CD4-positive, alpha-beta T cell (primary cell): Measurements from ENCODE around the gene RIOX2. TPM values are rescaled to one million over a fixed set of nuclear protein-coding genes. Genes with fewer than 3 reads are reported as not detected.

Experiments used
- ATAC-seq: fragments of 200-7000 bp; cut with Tn5 transposase; one replicate; pipeline ENCODE4 v1.10.0; 2022; ENCODE audit warnings: mild to moderate bottlenecking; ENCODE audit not compliant: poor library complexity
- CTCF ChIA-PET: fragments of 350-600 bp; sonication (Branson Sonifier 250); formaldehyde crosslinking; loops from one replicate; lab custom pipeline; 2021; ENCODE audit warnings: antibody characterized with exemption, inconsistent platforms; lab: Charles Lee
- POLR2A ChIA-PET: fragments of 350-600 bp; sonication (Branson Sonifier 250); formaldehyde crosslinking; loops from one replicate; lab custom pipeline; 2021; ENCODE audit warnings: antibody characterized with exemption, inconsistent platforms; lab: Charles Lee
- DNase-seq, 14 experiments: peaks; one replicate each; pipeline ENCODE4 v3.0.0-alpha.2; 2013 to 2020; ENCODE audit warnings: mixed read lengths in 2 of 14
- H3K27ac ChIP-seq, 2 donors: one replicate each; pipeline versions ENCODE4 v1.5.1 to v1.7.0; 2013; ENCODE audit warnings: low read length in 2 of 2, low read depth in 1 of 2, mild to moderate bottlenecking in 1 of 2
- H3K27me3 ChIP-seq, 2 experiments: 1 replicate in 1 of 2; 2 replicates in 1 of 2; pipeline versions ENCODE4 v1.6.1 to v1.7.0; 2013; ENCODE audit warnings: low read length in 2 of 2, control low read depth in 1 of 2, mild to moderate bottlenecking in 1 of 2, moderate library complexity in 1 of 2; ENCODE audit not compliant: insufficient read depth in 2 of 2, control insufficient read depth in 1 of 2
- H3K36me3 ChIP-seq: one replicate; pipeline ENCODE4 v1.6.1; 2013; ENCODE audit warnings: low read length, control low read depth; ENCODE audit not compliant: insufficient read depth
- H3K4me1 ChIP-seq: one replicate; pipeline ENCODE4 v1.6.1; 2013; ENCODE audit warnings: low read length, control low read depth; ENCODE audit not compliant: insufficient read depth
- H3K4me3 ChIP-seq: one replicate; pipeline ENCODE4 v1.5.1; 2013; ENCODE audit warnings: mild to moderate bottlenecking, low read length, moderate library complexity
- H3K9me3 ChIP-seq, 2 experiments: 1 replicate in 1 of 2; 2 replicates in 1 of 2; pipeline versions ENCODE4 v1.6.1 to v1.7.0; 2013; ENCODE audit warnings: low read length in 2 of 2, mild to moderate bottlenecking in 2 of 2, control low read depth in 1 of 2, moderate library complexity in 1 of 2; ENCODE audit not compliant: control insufficient read depth in 1 of 2, insufficient read depth in 1 of 2
- H3K27ac Mint-ChIP-seq: one replicate; pipeline ENCODE4 v1.8.0; 2020; ENCODE audit warnings: mixed read lengths
- H3K27me3 Mint-ChIP-seq: one replicate; pipeline ENCODE4 v1.8.0; 2021; ENCODE audit warnings: mixed read lengths
- H3K36me3 Mint-ChIP-seq: one replicate; pipeline ENCODE4 v1.8.0; 2021; ENCODE audit warnings: low read depth, mixed read lengths
- H3K4me1 Mint-ChIP-seq: one replicate; pipeline ENCODE4 v1.8.0; 2021; ENCODE audit warnings: low read depth, mixed read lengths
- H3K4me3 Mint-ChIP-seq: one replicate; pipeline ENCODE4 v1.8.0; 2020; ENCODE audit warnings: mild to moderate bottlenecking, mixed read lengths
- H3K9me3 Mint-ChIP-seq: one replicate; pipeline ENCODE4 v1.8.0; 2020; ENCODE audit warnings: mixed read lengths
- CTCF ChIP-seq: fragments of 200-600 bp; IDR thresholded peaks from one replicate; pipeline ENCODE4 v1.8.0; 2022; ENCODE audit warnings: antibody characterized with exemption, mild to moderate bottlenecking
- intact Hi-C, 2 experiments: fragments of 100-400 bp; cut with DNase I in 1 of 2; cut with micrococcal nuclease in 1 of 2; formaldehyde crosslinking; loops; one replicate each; pipeline versions ENCODE4 v1.15.1 to v1.9.0; 2023 to 2025; cut with DNase I, micrococcal nuclease
- total RNA-seq, 174 experiments: library from RNA in 2 of 174; stranded (reverse) in 2 of 174; gene quantifications; one replicate each; pipeline ENCODE4 v1.2.3 and lab custom pipeline; 2021 to 2026

Gene RIOX2
- total RNA-seq, 2 experiments from 2014 or later = 13.1 to 13.5 TPM

- intact Hi-C loops = no loop called here
- no peak for TF ChIP-seq CTCF
- CTCF ChIA-PET = no interaction called here
- Histone ChIP-seq H3K27me3 (no peaks in the 10 kb centered on the region), H3K9me3 (no peaks in the 10 kb centered on the region), H3K4me3 (no peak overlapping the region), H3K36me3 (no peaks in the 10 kb centered on the region), H3K27ac (no peak overlapping the region), H3K4me1 (no peaks in the 10 kb centered on the region)
- POLR2A ChIA-PET = interaction anchor here (1.1 to 1.4 kb wide), 2 partner anchors 24 to 74 kb away, joined by 3 read pairs; partner anchors contain the start of gene CRYBG3
- Mint-ChIP-seq H3K9me3 (no peaks in the 10 kb centered on the region), H3K27me3 (no peaks in the 10 kb centered on the region), H3K4me3 (no peak overlapping the region), H3K36me3 (no peaks in the 10 kb centered on the region), H3K27ac (no peak overlapping the region), H3K4me1 (peaks cover 4% of the 10 kb centered on the region)
- DNase-seq = no peak
- ATAC-seq = no peak
Measured at GRCh38 chr3:97896129-97896528, 76.1 kb downstream of the RIOX2 start.

GRCh38 chr3:97895216-97895615, 77.0 kb downstream of the RIOX2 start:
- Mint-ChIP-seq H3K4me3 (no peak overlapping the region), H3K27ac (no peak overlapping the region), H3K9me3 (no peaks in the 10 kb centered on the region), H3K36me3 (peaks cover 3% of the 10 kb centered on the region), H3K4me1 (no peaks in the 10 kb centered on the region), H3K27me3 (no peaks in the 10 kb centered on the region)
- Histone ChIP-seq H3K27me3 (no peaks in the 10 kb centered on the region), H3K27ac (no peak overlapping the region), H3K4me3 (no peak overlapping the region), H3K9me3 (no peaks in the 10 kb centered on the region), H3K36me3 (no peaks in the 10 kb centered on the region), H3K4me1 (no peaks in the 10 kb centered on the region)
- ATAC-seq (no peak), DNase-seq (no peak)
- intact Hi-C loops = no loop called here
- TF ChIP-seq CTCF = no peak
- ChIA-PET CTCF (interaction anchor here (1.5 kb wide), 1 partner anchor 17 kb away, joined by 4 read pairs; no protein-coding TSS in a partner anchor), POLR2A (interaction anchor here (0.6 to 1.4 kb wide), 3 partner anchors 8 to 73 kb away, joined by 3 read pairs; partner anchors contain the start of gene CRYBG3)

GRCh38 chr3:97892852-97893251, 79.4 kb downstream of the RIOX2 start:
- intact Hi-C loops = no loop called here
- Mint-ChIP-seq H3K36me3 (peaks cover 3% of the 10 kb centered on the region), H3K27me3 (no peaks in the 10 kb centered on the region), H3K9me3 (no peaks in the 10 kb centered on the region), H3K4me1 (no peaks in the 10 kb centered on the region), H3K27ac (no peak overlapping the region), H3K4me3 (no peak overlapping the region)
- Histone ChIP-seq H3K27me3 (no peaks in the 10 kb centered on the region), H3K27ac (no peak overlapping the region), H3K9me3 (no peaks in the 10 kb centered on the region), H3K36me3 (peaks cover 3% of the 10 kb centered on the region), H3K4me3 (no peak overlapping the region), H3K4me1 (no peaks in the 10 kb centered on the region)
- ATAC-seq = no peak
- ChIA-PET CTCF (no interaction called here), POLR2A (no interaction called here)
- no peak for TF ChIP-seq CTCF
- no peak for DNase-seq

Other genes with a start within 250 kb of the RIOX2 start
- gene ARL6, start 207.7 kb downstream of the RIOX2 start, total RNA-seq = 1 to 10 TPM; 1.3 to 2.1 TPM
- gene CRYBG3, start 150.4 kb downstream of the RIOX2 start, total RNA-seq = 1 to 10 TPM; 2.2 to 2.4 TPM
- gene GABRR3, start 62.9 kb upstream of the RIOX2 start, total RNA-seq = not detected
- not detected for gene OR5AC2, start 114.7 kb upstream of the RIOX2 start, total RNA-seq
- not detected for gene OR5H1, start 158.3 kb upstream of the RIOX2 start, total RNA-seq
- not detected for gene OR5H14, start 175.0 kb upstream of the RIOX2 start, total RNA-seq
- not detected for gene OR5H15, start 194.3 kb upstream of the RIOX2 start, total RNA-seq